Hypothalamus (tissue), 51 donors: ENCODE results near the gene ANG.
"Not testable (repeated sequence)": the region's sequence is repeated elsewhere in the genome, so short reads cannot be mapped to it uniquely, and the experiment has no call there.

Experiments used
- DNase-seq, 51 donors: peaks; one replicate each; lab custom pipeline; 2025; lab: John Stamatoyannopoulos, UW

Gene ANG

DNA sequence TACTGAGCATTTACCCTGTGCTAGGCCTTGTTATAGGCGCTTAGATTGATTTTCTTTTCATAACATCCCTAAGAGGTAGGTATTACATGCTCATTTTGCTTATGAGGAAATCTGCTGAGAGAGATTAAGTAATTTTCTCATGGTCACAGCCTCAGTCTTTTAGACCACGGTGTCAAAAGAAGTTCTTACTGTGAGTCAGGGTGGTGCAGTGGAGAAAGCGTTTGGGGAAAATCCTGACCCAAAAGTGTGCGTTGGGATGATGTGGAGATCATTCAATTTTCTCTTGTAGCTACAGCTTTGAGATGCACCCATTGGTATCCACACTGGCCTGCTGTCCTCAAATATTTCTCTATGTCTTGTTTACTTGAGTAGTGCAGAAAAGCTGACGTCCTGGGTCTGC is 8.2 kb downstream of the ANG start:
- DNase-seq: no peak

DNA sequence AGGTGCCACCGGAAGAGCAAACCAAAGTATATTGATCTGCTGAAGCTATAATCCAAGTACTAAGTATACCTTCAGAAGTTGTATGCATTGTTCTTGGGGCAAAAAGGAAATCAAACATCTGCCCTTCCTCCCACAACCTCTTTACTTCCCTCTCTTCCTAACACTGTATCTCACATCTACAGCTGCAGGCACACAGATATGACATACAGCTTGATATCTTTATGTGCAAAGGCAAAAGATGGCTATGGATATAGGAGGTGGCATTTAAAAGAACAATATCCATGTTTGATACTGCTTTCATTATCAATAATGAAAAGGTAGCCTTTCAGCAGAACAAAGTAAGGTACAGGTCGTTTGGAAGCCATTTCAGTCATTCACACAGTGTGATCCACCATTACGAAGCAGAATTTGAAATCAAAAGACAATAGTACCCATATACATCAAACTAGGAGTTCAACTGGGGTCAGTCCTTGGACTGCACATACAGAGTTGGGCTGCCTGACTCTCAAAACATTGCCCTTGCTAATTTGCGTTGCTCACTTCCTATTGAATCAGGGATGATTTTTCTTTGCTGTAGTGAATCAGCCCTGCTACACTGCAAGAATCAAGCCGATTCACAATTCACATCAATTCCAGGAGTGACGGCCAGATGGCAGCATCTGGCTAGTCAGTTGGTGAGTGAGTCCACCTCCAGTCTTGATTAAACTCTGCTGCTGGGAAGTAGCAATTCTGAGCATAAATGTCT is 8.9 kb downstream of the ANG start:
- peak in 46 of 51 donors; percentile 1 to 81 (median 42) for DNase-seq

- DNase-seq: no peak
Observed at GRCh38 chr14:20698018-20698329, 9.4 kb downstream of the ANG start.

GRCh38 chr14:20698934-20699333 is 10.4 kb downstream of the ANG start:
- no peak for DNase-seq

DNA sequence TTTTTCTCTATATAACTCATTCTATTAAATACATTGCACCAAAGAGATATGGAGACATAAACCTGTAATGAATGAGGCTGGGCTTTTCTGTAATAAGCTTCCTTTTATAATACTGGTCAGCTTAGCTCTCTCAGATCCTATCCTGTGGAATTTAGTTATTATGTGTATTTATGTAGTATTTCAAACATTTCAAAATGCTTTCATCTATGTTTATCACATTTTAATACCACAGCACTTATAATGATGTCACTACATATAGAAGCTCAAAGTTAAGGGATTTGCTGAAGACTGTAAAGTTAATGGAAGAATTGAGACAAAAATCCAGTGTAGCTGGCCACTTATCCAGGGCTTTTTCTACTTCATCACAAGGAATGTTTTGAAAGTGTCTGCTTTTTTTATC is 11.4 kb downstream of the ANG start:
- no peak for DNase-seq

- DNase-seq: not testable (repeated sequence)
Observed at GRCh38 chr14:20700965-20701364, 12.4 kb downstream of the ANG start.

DNA sequence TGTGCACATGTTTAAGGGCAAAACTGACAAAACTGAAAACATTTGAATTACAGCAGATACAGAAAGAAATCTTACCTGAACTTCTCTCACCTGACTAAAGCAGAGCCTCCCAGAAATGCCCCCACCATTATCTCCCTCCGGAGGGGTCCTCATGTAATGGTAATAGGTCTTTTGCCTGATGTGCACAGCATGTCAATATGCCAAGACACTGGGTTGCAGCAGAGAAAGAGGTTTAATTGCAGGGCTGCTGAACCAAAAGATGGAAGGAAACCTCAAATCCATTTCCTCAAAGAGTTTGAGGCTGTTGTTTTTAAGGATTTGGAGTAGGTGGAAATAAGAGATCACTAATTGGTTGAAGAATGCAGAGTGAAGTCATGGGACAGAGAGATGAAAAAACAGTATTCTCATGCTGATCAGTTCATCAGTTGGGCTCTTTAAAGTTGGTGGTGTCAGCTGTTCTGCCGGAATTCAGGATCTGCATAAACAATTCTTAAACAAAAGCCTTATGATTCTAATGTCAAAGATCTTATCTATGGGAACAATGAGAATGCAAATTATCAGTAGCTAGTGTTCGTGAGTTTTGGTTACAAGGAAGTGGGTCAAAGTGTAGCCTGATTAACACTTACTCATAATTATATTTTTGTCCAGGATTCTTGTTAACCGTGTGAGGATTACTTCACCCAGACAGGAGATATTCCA is 18.2 kb downstream of the ANG start:
- DNase-seq: no peak

DNA sequence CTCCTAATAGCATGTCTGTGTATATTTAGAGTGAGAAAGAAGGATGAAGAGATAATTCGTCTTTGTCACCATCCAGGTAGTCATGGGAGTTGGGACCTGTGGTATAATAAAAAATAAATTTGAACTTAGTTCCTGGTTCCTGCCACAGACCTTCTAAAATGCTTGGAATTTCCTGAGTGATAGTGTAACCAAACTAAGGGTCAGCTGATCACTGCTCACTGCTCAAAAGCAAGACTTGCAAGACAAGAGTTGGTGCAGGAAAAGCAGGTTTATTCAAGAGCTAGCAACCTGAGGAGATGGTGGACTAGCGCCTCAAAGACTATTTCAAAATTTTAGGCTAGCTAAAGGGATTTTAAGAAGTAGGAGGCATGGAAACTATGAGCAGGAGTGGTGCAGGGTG is 19.1 kb downstream of the ANG start:
- DNase-seq: no peak

DNA sequence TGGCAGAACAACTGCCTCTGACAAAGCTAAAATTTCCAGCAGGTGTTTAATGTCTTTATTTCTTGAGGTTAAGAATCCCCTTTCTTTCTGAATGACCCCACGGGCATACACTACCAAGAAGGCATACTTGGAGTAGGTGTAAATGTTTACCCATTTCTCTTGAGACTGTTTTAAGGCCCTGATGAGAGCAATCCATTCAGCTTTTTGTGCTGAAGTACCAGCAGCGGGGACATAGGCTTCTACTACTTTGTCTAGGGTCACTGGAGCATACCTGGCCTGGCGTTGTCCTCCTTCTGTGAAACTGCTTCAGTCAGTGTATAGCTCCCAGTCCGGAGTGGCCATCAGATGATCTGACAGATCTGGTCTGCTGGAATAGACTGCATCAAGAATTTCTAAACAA is 22.7 kb downstream of the ANG start:
- DNase-seq: no peak

DNA sequence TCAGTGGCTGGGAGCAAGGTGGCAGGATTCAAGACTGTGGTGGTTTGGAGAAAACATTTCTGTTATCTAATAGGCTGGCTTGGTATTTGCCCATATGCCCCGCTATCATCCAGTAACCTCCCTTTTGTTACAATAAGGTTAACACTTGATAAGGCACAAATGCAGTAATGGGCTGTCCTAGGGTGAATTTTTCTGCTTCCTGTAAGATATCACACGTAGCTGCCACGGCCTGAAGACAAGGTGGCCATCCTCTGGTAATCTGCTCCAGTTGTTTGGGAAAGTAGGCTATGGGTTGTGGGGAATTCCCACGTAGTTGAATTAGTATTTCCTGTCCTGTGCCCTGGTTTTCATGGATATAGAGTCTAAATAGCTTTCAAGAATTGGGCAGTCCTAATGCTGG is 23.1 kb downstream of the ANG start:
- DNase-seq: no peak

DNA sequence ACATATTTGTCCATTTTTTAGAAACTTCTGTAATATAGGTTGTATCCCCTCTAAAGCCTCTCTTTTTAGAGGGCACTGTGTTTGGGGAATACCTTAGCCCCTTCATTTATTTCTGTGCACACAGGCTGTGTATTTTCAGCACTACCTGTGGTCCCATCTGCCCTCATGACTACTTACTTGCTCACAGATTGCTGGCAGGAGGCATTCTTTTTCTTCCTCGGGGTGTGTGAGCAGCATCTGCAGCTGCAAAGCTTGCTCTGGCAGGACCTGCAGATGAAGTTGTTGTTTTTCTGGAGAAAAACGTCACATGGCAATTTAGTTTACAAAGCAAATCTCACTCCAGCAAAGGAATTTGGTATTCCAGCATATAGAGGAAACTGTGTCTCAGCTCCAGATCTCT is 24.3 kb downstream of the ANG start:
- no peak for DNase-seq

- DNase-seq: peak in 26 of 51 donors; percentile 3 to 56 (median 25)
Observed at GRCh38 chr14:20714593-20715250, 26.2 kb downstream of the ANG start.

DNA sequence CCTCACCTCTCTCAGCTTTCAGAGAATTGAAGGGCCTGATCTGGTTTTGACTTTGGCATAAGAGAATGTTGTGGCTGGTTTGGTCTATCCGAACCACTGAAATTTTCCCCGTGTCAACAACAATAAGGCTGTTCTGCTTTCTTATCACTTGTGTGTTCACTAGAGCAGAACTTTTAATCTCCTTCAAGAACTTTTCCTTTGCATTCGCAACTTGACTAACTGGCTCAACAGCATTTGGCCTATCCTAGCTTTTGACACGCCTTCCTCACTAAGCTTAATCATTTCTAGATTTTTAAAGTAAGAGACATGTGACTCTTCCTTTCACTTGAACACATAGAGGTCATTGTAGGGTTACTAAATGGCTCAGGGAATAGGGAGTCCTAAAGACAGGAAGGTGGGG is 31.2 kb downstream of the ANG start:
- DNase-seq: no peak

DNA sequence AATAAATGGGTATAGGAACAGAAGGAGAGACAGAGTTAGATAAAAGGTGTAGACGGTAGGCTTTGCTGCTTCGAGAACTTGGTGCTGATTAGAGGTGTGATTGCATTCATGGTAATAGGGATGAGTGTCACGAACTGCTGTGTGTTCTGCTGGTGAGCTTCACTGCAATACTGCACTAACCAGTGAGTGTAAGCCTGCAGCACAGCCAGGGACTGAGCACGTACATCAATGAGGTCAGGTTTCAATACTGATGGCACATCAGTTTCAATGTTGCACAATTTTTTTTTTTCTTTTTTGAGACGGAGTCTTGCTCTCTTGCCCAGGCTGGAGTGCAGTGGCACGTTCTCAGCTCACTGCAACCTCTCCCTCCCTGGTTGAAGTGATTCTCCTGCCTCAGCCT is 32.2 kb downstream of the ANG start:
- DNase-seq: no peak

GRCh38 chr14:20722016-20722415 is 33.5 kb downstream of the ANG start:
- no peak for DNase-seq

GRCh38 chr14:20723488-20723887 is 34.9 kb downstream of the ANG start:
- DNase-seq: peak in 4 of 51 donors; percentile 4 to 27 (median 6)

- DNase-seq: not testable (repeated sequence)
Observed at GRCh38 chr14:20726121-20726520, 37.6 kb downstream of the ANG start.

GRCh38 chr14:20726531-20726930 is 38.0 kb downstream of the ANG start:
- DNase-seq: no peak

DNA sequence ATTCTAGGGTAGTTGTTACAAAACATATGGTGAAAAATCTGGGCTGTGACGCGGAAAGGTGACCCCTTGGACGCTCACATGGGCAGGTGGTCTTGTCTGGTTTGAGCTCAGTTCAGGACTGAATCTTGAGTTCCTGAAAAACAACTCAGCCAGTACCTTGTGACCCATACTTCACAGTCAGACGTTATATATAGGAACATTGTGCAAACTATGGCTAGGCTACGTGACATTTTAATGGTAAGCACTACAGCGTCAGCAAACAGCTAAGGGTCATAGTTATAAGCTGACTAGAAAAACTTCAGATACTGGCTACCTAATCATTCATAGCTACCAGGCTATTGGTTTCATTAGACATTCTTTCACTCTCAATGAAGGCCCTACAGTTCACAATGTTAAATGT is 42.3 kb downstream of the ANG start:
- no peak for DNase-seq

GRCh38 chr14:20732477-20732876 is 43.9 kb downstream of the ANG start:
- DNase-seq: no peak

GRCh38 chr14:20732979-20733635 is 44.5 kb downstream of the ANG start:
- DNase-seq: peak in 1 of 51 donors; percentile 5
